Glomerular visceral epithelial cell (primary cell): ENCODE measurements around the gene LCN15.

Experiments used
- DNase-seq: peaks from one replicate; pipeline ENCODE4 v3.0.0-alpha.2; 2016; ENCODE audit errors: extremely low spot score

The LCN15 gene

DNA sequence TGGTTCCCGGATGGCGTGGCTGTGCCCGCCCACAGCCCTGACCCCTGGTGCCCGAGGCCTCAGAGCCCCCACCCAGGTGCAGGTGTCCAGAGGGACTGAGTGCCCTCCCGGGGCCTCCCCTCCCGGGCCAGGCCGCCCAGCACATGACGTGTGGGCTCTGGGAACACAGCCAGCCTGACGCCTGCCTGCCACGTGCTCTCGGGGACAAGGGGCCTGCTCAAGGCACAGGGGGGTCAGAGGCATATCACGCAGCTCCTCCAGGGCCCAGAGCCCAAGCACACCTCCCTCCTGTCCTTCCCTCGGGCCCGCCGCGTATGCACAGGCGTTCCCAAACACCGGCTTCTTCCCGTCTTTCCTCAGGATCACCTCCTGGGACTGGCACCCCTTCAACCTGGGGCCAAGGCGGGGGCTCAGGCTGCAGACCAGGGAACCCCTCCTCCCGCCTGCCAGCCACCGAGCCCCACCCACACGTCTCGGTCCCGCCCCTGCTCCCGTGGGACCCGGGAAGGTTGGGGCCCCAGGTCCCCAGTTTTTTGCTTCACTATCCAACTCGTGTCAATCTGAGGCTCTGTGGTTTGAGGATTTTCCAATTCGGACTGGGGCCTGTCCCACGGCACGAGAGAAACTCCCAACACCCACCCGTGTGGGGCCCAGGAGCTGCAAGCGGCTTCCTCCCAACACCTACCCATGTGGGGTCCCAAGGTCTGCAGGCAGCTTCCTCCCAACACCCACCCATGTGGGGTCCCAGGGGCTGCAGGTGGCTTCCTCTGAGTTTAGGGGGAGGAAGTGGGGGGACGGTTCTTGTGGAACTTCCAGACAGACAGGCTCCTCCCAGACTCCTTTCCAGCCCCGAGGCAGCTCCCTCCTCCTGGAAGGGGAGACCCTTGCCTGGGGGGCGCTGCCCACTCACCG, 23.1 kb downstream of the LCN15 start:
- no peak for DNase-seq

DNA sequence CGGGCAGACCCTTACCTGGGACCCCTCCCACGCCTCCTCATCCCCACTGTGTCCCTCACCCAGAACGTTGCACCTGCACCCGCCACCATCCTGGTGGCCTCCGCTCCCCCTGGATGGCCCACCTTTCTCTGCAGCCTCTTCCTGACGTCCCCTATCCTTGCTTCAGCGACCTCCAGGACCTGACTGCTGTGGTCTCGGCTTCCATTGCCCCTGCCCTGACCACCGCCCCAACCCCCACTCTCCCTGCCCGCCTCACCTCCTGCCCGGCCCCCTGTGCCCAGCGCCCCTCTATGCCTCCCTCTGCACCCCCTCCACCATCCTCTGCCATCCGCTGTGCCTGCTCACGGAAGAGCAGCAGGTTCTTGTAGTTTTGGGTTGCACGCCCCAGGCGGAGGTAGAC, 23.8 kb downstream of the LCN15 start:
- DNase-seq = no peak

DNA sequence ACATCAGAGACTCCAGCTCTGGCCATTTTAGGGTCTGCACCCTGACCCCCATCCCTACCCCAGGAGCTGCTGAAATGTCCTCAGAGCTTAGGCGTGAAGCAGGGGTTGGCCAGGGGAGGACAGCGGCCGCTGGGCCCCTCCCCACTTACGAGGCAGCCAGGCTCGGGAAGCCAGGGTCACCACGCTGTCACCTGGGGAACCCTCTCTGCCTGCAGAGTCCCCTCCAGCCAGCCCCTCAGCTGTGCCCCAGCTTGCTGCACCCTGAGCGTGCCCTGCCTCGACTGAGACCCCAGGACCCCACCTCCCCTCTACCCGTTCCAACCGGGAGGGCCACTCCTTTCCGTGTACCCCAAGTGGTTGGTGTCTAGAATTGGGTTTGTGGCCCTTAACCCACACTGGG, 24.2 kb downstream of the LCN15 start:
- no peak for DNase-seq

DNA sequence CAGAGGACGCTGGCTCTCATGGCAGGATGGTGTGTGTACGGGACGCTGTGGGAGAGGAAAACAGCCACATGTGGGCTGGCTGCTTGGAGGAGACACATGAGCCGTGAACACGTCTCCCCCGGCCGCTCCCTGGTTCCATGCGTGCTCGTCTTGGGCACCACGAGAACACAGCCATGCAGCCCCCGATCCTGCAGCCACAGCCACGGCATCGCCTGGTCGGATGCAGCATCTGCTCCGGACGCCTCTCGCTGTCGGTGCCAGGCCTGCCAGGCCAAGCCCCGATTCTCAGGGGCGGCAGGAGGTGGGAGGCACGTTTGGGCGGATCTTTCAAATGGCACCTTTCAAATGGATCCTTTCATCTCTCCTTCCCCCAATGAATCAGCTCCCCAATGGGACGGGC, 24.8 kb downstream of the LCN15 start:
- no peak for DNase-seq

DNA sequence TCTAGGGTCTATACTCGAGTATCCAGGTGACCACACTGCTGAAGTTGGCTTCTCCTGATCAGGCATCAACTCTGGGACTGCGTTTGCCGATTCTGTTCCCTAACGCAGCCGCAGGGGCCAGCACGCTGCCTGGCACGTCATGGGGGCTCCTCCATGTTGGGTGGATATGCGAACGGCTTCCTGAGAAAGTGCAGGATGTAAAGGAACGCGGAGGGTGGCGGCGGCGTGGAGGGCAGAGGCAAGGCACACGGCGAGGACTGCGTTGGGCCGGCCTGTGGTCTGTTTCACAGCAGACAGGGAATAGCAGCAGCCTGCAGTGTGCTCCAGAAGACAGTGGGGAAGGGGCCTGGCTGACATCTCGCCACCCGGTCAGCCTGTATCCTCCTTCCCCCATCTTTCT, 25.4 kb downstream of the LCN15 start:
- no peak for DNase-seq

DNA sequence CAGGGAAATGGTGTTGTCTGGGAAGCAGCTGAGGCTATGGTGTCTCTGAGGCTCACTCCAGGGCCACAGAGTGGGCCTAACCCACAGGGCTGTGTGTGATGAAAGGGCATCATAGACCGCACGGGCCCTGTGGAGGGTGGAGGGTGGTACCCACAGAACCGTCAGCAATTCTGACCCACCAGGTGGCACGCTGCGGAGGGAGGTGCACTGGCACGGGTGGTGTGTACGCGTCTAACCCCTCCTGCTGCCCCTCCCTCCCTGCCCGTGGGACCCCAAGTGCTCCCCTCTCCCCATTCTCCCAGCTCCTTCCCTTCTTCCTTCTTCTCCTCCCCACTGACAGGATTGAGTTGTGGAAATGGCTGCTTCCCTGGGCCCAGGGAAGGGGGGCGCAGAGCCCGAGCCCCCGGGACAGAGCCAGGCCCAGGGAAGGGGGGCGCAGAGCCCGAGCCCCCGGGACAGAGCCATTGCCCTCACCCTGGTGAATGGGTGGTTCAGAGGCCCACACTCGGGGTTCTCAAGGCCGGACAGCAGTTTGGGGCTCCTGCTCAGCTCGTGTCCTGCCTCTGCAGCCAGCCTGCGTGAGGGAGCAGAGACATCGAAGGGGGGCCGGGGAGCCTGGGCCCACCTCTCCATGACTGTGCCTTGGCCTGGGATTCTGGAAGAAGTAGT, 28.4 kb downstream of the LCN15 start:
- no peak for DNase-seq

DNA sequence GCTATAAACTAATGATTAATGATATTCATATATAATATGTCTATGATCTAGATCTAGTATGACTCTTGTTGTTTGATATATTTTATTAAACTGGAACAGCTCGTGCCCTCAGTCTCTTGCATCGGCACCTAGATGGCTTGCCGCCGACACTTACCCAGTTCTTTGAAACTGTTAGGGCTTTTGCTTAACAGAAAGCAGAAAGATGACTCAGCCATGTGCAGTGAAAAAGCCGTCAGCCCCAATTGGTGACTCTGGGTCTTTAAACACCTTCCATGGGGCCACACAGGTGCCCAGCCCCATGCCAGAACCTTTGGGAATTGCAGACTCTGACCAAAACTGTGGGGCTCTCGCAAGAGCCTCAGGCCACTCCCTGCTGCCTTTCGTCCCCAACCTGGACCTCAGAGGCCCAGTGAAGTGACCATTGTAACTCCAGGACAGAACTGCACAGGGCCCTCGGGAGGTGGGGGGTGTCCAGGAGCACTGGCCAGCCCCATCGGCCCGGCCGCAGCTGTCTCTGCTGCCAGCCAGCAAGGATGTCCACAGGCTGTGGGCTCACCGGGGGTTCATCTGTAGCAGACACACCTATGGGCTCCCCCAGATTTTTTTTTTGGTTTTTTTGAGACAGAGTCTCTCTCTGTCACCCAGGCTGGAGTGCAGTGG, 29.4 kb downstream of the LCN15 start:
- no peak for DNase-seq

DNA sequence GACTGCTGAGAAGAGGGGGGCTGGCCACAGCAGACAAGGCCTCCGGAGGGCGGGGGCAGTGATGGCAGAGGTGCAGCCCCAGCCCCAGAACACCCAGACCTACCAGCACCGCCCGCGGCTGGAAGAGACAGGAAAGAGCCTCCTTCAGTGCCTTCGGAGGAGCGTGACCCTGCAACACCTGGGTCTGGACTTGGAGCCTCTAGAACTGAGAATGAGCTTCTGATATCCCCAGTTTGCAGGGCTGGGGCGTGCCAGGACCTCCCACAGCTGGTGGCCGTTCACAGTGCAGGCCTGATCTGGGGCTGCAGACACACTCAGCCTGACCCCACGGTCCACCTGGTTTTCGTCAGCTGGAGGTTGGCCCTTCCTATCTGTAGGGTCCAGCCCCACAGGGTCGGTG, 30.7 kb downstream of the LCN15 start:
- no peak for DNase-seq

DNA sequence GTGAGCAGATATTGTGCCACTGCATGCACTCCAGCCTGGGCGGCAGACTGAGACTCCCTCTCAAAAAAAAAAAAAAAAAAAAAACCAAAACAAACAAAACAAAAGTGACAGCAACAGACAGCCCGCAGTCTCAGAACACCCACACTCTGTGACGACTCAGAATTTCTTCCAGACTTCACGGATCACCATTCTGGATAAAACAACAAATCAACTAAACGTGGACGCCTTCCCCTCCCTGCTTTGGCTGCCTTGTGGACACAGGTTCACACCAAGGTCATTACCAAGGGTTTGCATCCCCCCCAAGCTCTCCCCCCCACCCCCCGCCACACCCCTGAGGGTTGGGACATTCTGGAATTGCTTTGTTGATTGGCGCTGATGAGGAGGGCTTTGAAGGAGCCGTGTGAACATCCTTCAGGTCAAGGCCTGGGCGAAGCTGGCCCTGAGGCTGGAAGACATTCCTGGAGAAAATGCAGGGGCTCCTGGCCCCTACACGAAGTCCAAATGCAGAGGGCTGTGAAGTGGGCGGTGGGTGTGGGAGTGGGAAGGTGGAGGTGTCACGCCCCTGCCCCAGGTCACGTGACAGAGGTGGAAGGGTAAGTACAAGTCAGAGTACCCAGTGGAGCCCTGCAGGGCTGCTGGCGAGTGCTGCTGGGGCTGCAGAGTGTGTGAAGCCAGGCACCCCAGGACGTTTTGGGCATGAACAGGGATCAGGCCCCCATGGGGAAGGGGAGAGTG, 31.7 kb downstream of the LCN15 start:
- no peak for DNase-seq

DNA sequence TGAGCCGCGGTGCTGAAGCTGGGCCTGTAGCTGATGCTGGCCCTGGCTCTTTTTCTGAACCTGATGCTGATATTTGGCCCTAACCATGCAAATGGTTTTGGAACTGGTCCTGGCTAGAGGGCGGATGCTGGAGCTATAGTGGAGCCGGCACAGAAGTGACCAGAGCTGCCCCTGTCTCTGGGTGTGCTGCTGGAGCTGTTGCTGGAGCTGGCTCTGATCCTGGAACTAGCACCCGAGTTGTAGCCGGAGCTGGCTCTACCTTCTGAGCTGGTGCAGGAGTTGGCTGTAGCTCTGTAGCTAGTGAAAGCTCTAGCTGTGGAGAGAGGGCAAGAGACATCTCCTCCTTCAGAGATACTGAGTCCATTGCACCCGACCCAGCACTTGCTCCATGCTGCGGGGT, 34.4 kb downstream of the LCN15 start:
- no peak for DNase-seq

DNA sequence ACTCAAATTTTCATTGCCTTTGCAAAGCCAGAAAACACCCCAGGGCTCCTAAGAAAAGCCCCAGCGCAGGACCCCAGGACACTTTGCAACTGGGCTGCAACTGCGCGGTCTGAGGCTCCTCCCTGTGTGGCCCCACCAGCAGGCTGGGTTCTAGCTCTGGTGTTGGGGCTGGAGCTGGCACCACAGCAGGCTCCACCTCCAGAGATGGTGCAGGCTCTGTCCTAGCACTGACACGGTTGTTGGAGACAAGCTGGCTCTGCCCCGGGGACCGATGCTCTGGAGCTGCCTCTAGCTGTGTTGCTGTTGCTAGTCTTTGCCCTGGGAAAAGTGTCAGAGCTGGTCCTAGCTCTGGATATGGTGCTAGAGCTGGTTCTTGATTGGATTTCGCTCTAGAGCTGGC, 35.2 kb downstream of the LCN15 start:
- DNase-seq = no peak

DNA sequence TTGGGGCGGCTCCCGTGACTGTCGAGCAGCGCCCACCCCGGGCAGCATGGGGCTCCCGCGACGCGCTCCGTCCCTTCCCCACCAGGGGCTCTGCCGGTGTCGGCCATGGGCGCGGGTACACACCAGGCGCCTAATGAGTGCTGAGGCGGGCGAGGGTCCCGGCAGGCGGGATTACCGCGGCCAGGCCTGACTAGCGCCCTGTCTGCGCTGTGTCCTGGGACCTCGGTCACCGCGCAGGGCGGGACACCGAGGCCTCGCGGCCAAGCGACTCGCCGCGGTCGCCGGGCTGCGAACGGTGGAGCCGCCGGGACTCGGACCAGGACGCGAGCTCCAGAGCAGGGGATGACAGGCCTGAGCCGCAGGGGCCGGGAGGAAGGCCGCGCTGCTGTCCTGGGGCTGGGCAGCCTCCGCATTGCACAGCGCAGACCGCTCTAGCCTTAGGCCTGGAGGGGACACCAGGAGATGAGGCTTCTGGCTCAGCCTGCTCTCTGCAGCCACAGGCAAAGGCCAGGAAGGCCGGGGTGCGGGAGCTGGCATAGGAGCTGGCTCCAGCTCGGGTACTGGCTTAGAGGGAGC, 35.7 kb downstream of the LCN15 start:
- no peak for DNase-seq

DNA sequence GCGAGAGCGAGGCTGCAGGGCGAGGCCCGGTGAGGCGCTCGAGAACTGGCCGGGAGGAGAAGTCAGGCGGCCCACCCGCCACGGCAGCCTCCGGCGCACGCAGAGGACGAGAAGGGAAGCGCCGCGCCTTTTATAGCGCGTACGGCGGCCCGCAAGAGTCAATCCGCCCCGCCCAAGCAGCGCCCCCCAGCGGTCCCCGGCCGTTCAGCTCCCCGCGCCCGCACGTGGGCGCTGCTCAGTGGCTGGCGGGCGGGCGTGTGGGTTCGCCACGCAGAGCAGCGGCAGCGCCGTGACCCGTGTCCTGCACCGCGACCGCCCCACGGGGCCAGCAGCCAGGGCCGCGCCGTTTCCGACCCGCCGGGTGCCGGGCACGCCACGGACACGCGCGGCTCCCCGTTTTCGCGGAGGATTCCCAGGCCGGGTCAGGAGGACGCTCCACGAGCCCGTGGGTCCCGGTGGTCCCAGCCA, 36.2 kb downstream of the LCN15 start:
- DNase-seq = peak; percentile 91

DNA sequence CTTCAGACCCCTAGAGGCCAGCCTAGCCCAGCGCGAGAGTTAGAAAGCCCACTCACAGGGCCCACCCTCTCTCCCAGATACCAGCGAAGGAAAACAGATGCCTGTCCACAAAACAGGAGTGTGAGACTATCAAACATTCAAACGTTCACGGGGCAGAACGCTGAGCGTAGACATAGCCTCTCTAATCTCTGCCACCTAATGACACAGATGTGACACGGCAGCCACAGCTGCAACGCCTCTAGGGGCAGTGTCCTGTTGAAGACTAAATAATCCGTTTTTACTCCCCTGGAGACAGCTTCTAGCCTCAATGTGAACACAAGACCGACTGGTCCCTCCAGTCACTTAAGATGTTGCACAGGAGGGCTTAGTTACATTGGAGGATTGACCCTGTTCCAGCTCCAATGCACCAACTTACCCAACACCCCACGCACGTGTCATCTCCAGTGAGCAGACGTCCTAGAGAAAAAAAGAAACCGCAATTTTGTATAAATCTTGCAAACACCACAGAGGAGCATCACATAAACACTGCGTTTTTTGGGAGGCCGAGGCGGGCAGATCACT, 37.6 kb downstream of the LCN15 start:
- peak; percentile 25 for DNase-seq

DNA sequence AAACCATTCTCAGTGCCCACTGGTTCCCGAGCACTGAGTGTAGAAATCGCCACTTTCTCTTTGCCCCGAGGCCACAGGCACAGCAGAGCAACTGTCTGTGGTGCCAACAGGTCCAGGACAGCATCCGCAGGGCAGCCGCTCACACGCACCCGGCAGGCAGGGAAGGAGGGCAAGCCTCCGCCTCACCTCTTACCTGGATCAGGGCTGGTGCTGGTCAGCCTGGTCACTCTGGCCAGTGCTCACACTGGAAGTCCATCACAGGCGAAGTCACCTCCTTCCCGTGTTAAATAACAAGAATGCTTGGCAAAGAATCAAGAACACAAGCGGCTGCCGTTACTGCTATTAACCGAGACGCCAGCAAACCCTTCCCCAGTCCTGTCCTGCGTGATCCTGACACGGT, 38.2 kb downstream of the LCN15 start:
- no peak for DNase-seq

DNA sequence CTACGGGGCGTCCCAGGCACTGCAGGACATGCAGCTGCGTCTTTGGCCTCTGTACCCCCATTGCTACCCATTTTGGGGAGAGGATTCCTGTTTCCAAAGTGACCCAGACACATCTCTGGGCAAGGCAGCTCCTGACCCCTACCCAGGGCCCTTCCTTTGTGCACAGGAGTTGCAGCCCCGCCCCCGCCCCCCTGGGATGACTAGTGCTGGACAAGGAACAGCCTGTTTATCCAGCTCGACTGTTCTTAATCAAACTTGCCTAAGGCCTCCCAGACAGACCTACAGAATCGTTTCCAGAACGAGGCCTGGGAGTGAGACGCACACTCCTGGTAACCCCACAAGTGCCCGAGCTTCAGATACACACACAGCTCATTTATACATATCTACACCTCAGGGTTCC, 38.7 kb downstream of the LCN15 start:
- no peak for DNase-seq

DNA sequence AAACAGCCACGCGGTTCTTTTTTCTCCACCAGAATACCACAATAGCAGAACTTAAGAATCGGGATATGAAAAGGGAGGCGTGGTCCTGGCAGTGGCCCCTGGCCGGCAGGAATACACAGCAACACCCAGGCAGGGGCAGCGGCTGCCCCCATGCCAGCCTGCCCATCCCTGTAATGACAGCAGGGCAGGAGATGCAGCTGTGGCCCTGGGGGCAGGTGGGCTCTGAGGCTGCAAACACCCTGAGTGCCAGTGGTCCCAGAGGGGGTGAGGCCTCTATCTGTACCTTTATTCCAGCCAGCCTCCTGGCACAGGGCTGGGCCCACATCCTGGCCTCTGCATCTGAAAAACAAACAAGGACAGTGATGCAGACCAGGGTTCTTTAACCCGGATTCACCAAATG, 39.5 kb downstream of the LCN15 start:
- DNase-seq = no peak

DNA sequence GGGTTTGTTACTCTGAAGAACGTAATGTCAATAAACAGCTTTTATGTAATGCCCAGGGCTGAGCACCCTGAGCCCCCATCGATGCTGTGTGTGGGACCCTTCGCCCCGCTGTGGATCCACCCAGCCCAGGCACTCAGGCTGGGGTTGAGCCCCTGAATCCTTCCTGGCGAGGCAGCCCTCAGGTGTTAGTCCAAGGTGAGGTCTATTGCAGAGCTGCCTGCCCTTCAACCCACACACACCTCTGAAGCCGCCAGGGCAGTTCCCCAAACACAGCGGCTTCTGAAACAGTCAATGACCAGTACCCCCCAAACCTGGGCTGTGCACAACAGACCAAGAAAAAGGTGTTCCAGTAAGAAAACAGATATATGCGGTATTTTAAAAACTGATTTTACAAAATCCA, 40.3 kb downstream of the LCN15 start:
- no peak for DNase-seq

DNA sequence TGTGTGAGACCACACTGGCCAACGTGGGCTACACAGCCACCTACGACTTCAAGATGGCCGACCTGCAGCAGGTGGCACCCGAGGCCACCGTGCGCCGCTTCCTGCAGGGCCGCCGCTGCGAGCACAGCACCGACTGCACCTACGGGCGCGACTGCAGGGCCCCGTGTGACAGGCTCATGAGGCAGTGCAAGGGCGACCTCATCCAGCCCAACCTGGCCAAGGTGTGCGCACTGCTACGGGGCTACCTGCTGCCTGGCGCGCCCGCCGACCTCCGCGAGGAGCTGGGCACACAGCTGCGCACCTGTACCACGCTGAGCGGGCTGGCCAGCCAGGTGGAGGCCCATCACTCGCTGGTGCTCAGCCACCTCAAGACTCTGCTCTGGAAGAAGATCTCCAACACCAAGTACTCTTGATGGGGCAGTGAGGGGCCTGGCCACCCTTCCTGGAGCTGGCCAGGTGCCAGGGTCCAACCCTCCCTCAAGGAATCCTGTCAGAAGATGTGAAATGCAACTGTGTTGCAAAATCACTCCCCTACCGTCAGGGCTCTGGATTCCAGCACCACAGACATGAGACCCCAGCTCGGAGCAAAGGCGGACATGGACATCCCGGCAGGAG, 40.8 kb downstream of the LCN15 start:
- no peak for DNase-seq

DNA sequence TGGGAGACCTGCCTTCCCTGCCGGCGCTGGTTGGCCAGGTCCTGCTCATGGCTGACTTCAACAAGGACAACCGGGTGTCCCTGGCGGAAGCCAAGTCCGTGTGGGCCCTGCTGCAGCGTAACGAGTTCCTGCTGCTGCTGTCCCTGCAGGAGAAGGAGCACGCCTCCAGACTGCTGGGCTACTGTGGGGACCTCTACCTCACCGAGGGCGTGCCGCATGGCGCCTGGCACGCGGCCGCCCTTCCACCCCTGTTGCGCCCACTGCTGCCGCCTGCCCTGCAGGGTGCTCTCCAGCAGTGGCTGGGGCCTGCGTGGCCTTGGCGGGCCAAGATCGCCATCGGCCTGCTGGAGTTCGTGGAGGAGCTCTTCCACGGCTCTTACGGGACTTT, 41.4 kb downstream of the LCN15 start:
- no peak for DNase-seq
